EH (cell line): ENCODE data around the gene TSPAN15.

ENCODE experiments used
- DNase-seq: peaks from one replicate; pipeline ENCODE4 v3.0.0-alpha.2; 2015; ENCODE audit warnings: low read depth

Gene TSPAN15

DNA sequence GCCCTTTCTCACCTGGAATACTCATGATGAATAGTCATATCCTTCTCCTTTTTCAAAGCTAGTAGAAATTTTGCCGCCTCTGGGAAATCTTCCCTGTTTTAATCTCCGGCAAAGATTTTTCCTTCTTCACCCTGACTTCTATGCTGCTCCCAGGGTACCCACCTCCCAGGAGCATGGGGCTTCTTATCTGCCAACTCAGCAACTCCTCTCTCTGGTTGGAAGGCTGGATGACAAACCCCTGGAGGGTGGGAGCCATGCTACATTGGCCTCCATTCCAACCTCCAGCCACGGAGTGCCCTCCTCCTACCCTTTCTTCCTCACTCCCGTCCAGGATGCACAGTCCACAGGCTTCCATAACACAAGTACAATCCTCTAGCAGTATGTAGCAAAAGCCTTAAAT, 102.1 kb downstream of the TSPAN15 start:
- no peak for DNase-seq

- no peak for DNase-seq
These were observed 103.3 kb downstream of the TSPAN15 start for GRCh38 chr10:69554611-69555010.
